Measurements from ENCODE around the gene CPNE4. TPM values are rescaled to one million over a fixed set of nuclear protein-coding genes. Genes with fewer than 3 reads are reported as not detected.
A peak's percentile ranks its signal among the peaks of the same experiment; 100 is the strongest.

Gene CPNE4
- total RNA-seq, 1 experiment from 2014 or later, result not detected

DNA sequence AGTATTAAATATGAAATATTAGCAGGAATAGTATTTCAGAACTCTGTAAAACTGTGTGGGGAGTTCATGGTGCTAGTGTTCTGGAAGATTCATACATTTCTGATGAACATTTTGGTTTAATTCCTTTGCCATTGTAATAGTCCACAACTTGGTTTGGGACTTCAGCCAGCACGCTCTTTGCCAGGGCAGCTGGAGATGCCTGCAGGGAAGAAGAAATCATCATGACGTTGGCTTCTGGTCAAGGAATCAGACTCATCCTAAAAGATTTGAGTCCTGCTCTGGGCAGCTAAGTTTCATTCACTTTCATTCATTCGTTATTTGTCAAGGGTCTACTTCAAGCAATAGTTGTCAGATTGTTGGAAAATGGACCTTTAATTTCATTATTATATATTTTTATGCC, 499.7 kb downstream of the CPNE4 start:
- no peak overlapping the region for H3K4me2 ChIP-seq (ENCODE audit: low read depth, low read length, poor library complexity, severe bottlenecking)
- H3K9me2 ChIP-seq (replicated peaks; ENCODE audit: insufficient read depth, low read length), result no peaks in the 10 kb centered on the region
- DNase-seq, result no peak
- no peaks in the 10 kb centered on the region for H3K9me3 ChIP-seq (ENCODE audit: low read length)
- no peak overlapping the region for H2AFZ ChIP-seq (ENCODE audit: low read length)
- H3K9ac ChIP-seq (ENCODE audit: low read length), result no peak overlapping the region
- H3K79me2 ChIP-seq (ENCODE audit: low read length), result no peaks in the 10 kb centered on the region
- H4K20me1 ChIP-seq (ENCODE audit: insufficient read depth, low read depth, low read length), result no peaks in the 10 kb centered on the region
- H3K4me1 ChIP-seq (ENCODE audit: low read length), result peaks cover 14% of the 10 kb centered on the region
- 0 out of 2 replicates have a peak, but pooled peaks cover 3% of the 10 kb centered on the region for H3K27me3 ChIP-seq (ENCODE audit: low read length)
- H3K36me3 ChIP-seq (ENCODE audit: insufficient read depth, low read length), result no peaks in the 10 kb centered on the region
- H3K4me3 ChIP-seq (ENCODE audit: low read length), result no peak overlapping the region
- no peak overlapping the region for H3K27ac ChIP-seq (ENCODE audit: low read length)

DNA sequence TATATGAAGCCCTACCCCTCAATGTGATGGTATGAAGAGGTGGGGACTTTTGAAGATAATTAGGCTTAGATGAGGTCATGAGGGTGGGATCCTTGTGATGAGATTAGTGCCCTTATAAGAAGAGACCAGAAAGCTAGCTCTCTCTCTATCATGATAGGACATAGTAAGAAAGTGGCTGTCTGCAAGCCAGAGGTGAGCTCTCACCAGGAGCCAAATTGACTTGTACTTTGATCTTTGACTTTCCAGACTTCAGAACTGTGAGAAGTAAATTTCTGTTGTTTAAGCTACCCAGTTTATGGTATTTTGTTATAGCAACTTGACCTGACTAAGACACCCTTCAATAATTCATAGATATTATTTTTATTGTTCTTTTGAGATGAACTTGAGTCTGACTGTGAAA, 502.2 kb downstream of the CPNE4 start:
- H3K4me1 ChIP-seq (ENCODE audit: low read length), result peaks cover 6% of the 10 kb centered on the region
- H3K9ac ChIP-seq (ENCODE audit: low read length), result no peak overlapping the region
- H3K27me3 ChIP-seq (ENCODE audit: low read length), result 0 out of 2 replicates have a peak, but pooled peaks cover 3% of the 10 kb centered on the region
- no peaks in the 10 kb centered on the region for H3K9me2 ChIP-seq (replicated peaks; ENCODE audit: insufficient read depth, low read length)
- no peak for DNase-seq
- no peaks in the 10 kb centered on the region for H4K20me1 ChIP-seq (ENCODE audit: insufficient read depth, low read depth, low read length)
- H3K79me2 ChIP-seq (ENCODE audit: low read length), result no peaks in the 10 kb centered on the region
- no peak overlapping the region for H2AFZ ChIP-seq (ENCODE audit: low read length)
- H3K9me3 ChIP-seq (ENCODE audit: low read length), result no peaks in the 10 kb centered on the region
- H3K27ac ChIP-seq (ENCODE audit: low read length), result no peak overlapping the region
- no peaks in the 10 kb centered on the region for H3K36me3 ChIP-seq (ENCODE audit: insufficient read depth, low read length)
- H3K4me3 ChIP-seq (ENCODE audit: low read length), result no peak overlapping the region
- no peak overlapping the region for H3K4me2 ChIP-seq (ENCODE audit: low read depth, low read length, poor library complexity, severe bottlenecking)

- no peak for DNase-seq
- Histone ChIP-seq H3K27me3 (ENCODE audit: low read length) (0 out of 2 replicates have a peak, but pooled peaks cover 3% of the 10 kb centered on the region), H3K27ac (ENCODE audit: low read length) (no peak overlapping the region), H3K9ac (ENCODE audit: low read length) (no peak overlapping the region), H3K9me3 (ENCODE audit: low read length) (no peaks in the 10 kb centered on the region), H3K36me3 (ENCODE audit: insufficient read depth, low read length) (no peaks in the 10 kb centered on the region), H3K9me2 (replicated peaks; ENCODE audit: insufficient read depth, low read length) (no peaks in the 10 kb centered on the region), H3K4me3 (ENCODE audit: low read length) (no peak overlapping the region), H3K4me2 (ENCODE audit: low read depth, low read length, poor library complexity, severe bottlenecking) (no peak overlapping the region), H3K79me2 (ENCODE audit: low read length) (no peaks in the 10 kb centered on the region), H4K20me1 (ENCODE audit: insufficient read depth, low read depth, low read length) (no peaks in the 10 kb centered on the region), H3K4me1 (ENCODE audit: low read length) (peaks cover 5% of the 10 kb centered on the region), H2AFZ (ENCODE audit: low read length) (no peak overlapping the region)
These were observed 504.0 kb downstream of the CPNE4 start for GRCh38 chr3:131530843-131531242.

DNA sequence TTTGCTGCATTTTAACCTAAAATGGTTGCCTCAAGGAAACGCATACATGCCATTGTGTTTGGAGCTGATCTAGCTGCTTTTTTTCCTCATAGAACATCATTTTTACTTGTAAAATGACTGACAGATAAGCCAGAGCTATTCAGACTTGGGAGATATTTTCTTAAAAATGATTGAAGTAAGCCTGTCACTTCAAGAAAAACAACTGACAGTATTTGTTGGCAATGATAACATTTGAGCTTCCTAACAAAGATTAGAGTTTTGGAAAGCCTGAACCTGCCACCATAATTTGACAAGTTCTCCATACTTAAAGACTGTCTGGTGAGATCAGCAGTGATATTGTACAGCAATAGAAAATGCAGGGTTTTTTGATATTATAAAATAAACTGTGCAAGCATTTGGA, 504.4 kb downstream of the CPNE4 start:
- H3K36me3 ChIP-seq (ENCODE audit: insufficient read depth, low read length), result no peaks in the 10 kb centered on the region

DNA sequence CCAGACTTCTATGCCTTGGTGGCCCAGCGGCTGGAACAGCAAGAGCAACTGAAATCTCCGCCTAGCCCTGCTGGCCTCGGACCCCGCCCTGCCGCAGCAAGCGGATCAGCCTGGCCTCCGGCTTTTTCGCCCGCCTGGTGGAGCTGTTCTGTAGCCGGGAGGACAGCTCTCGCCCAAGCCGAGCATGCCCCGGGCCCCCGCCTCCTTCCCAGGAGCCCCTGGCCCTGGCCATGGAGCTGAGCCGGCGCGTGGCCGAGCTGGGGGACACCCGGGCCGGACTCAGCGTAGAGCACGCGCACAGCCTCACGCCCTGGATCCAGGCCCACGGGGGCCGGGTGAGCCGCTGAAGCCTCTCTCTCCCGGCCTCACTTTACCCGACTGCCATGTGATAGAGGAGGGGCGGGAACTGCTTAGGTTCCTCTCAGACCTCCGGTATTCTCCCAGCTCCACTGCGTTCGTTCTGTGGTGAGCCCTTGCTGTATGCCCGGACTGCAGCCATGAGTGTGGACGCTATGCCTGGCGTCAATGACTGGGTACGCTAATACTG, 507.9 kb downstream of the CPNE4 start:
- DNase-seq, result no peak
- H3K4me3 ChIP-seq (ENCODE audit: low read length), result no peak overlapping the region
- H3K9ac ChIP-seq (ENCODE audit: low read length), result no peak overlapping the region

More for the DNA sequence above, 504.4 kb downstream of the CPNE4 start:
- Histone ChIP-seq H3K4me1 (ENCODE audit: low read length) (peaks cover under 1% of the 10 kb centered on the region; the same call in 1 of the 2 replicates), H4K20me1 (ENCODE audit: insufficient read depth, low read depth, low read length) (no peaks in the 10 kb centered on the region), H3K9me2 (replicated peaks; ENCODE audit: insufficient read depth, low read length) (no peaks in the 10 kb centered on the region), H3K4me3 (ENCODE audit: low read length) (no peak overlapping the region), H3K4me2 (ENCODE audit: low read depth, low read length, poor library complexity, severe bottlenecking) (no peak overlapping the region), H3K27me3 (ENCODE audit: low read length) (0 out of 2 replicates have a peak, but pooled peaks cover 3% of the 10 kb centered on the region), H2AFZ (ENCODE audit: low read length) (no peak overlapping the region), H3K9me3 (ENCODE audit: low read length) (no peaks in the 10 kb centered on the region), H3K9ac (ENCODE audit: low read length) (no peak overlapping the region), H3K79me2 (ENCODE audit: low read length) (no peaks in the 10 kb centered on the region), H3K27ac (ENCODE audit: low read length) (no peak overlapping the region)
- DNase-seq, result no peak

DNA sequence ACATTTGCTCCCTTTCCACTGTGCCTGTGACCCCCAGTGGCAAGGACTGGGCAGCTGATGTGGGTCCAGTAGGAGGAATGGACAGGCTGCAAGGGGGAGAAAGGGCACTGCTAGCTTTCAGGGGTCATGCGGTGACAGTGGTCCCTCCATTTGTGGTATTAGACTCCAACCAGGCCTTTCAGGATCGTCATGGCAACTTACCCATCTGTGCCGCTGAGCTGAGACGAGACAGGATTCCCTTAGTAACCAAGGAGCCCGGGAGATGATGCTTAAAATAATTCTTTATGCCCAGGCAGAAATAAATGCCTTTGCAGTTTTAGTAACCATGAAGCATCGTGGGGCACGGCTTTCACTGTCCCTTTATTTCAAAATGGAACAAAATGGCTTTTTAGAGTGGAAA, 516.1 kb downstream of the CPNE4 start:
- H3K9ac ChIP-seq (ENCODE audit: low read length), result no peak overlapping the region
- no peaks in the 10 kb centered on the region for H3K9me3 ChIP-seq (ENCODE audit: low read length)
- H3K36me3 ChIP-seq (ENCODE audit: insufficient read depth, low read length), result no peaks in the 10 kb centered on the region
- DNase-seq, result no peak
- no peak overlapping the region for H2AFZ ChIP-seq (ENCODE audit: low read length)
- H3K9me2 ChIP-seq (replicated peaks; ENCODE audit: insufficient read depth, low read length), result no peaks in the 10 kb centered on the region
- H3K4me1 ChIP-seq (ENCODE audit: low read length), result no peaks in the 10 kb centered on the region
- no peaks in the 10 kb centered on the region for H4K20me1 ChIP-seq (ENCODE audit: insufficient read depth, low read depth, low read length)
- H3K79me2 ChIP-seq (ENCODE audit: low read length), result no peaks in the 10 kb centered on the region
- H3K27me3 ChIP-seq (ENCODE audit: low read length), result no peaks in the 10 kb centered on the region
- no peak overlapping the region for H3K4me3 ChIP-seq (ENCODE audit: low read length)
- no peak overlapping the region for H3K4me2 ChIP-seq (ENCODE audit: low read depth, low read length, poor library complexity, severe bottlenecking)
- H3K27ac ChIP-seq (ENCODE audit: low read length), result no peak overlapping the region

More for the DNA sequence above, 507.9 kb downstream of the CPNE4 start:
- no peaks in the 10 kb centered on the region for H4K20me1 ChIP-seq (ENCODE audit: insufficient read depth, low read depth, low read length)
- H3K27me3 ChIP-seq (ENCODE audit: low read length), result no peaks in the 10 kb centered on the region
- no peaks in the 10 kb centered on the region for H3K36me3 ChIP-seq (ENCODE audit: insufficient read depth, low read length)
- H3K9me2 ChIP-seq (replicated peaks; ENCODE audit: insufficient read depth, low read length), result no peaks in the 10 kb centered on the region
- H3K9me3 ChIP-seq (ENCODE audit: low read length), result no peaks in the 10 kb centered on the region
- H3K4me1 ChIP-seq (ENCODE audit: low read length), result no peaks in the 10 kb centered on the region
- H3K79me2 ChIP-seq (ENCODE audit: low read length), result no peaks in the 10 kb centered on the region
- H3K27ac ChIP-seq (ENCODE audit: low read length), result no peak overlapping the region
- no peak overlapping the region for H2AFZ ChIP-seq (ENCODE audit: low read length)
- no peak overlapping the region for H3K4me2 ChIP-seq (ENCODE audit: low read depth, low read length, poor library complexity, severe bottlenecking)

- no peak overlapping the region for H3K4me3 ChIP-seq (ENCODE audit: low read length)
- H3K79me2 ChIP-seq (ENCODE audit: low read length), result peaks cover 30% of the 10 kb centered on the region
- no peaks in the 10 kb centered on the region for H3K9me3 ChIP-seq (ENCODE audit: low read length)
- peaks cover 10% of the 10 kb centered on the region for H3K36me3 ChIP-seq (ENCODE audit: insufficient read depth, low read length)
- H3K27me3 ChIP-seq (ENCODE audit: low read length), result no peaks in the 10 kb centered on the region
- H2AFZ ChIP-seq (ENCODE audit: low read length), result no peak overlapping the region
- H3K9ac ChIP-seq (ENCODE audit: low read length), result no peak overlapping the region
- H4K20me1 ChIP-seq (ENCODE audit: insufficient read depth, low read depth, low read length), result no peaks in the 10 kb centered on the region
- no peaks in the 10 kb centered on the region; the same call in 1 of the 2 replicates for H3K9me2 ChIP-seq (replicated peaks; ENCODE audit: insufficient read depth, low read length)
- DNase-seq, result no peak
- no peak overlapping the region for H3K27ac ChIP-seq (ENCODE audit: low read length)
- peaks cover 21% of the 10 kb centered on the region for H3K4me1 ChIP-seq (ENCODE audit: low read length)
- H3K4me2 ChIP-seq (ENCODE audit: low read depth, low read length, poor library complexity, severe bottlenecking), result no peak overlapping the region
These were observed 529.4 kb downstream of the CPNE4 start for GRCh38 chr3:131505421-131505820.

GRCh38 chr3:131503320-131503635, 531.5 kb downstream of the CPNE4 start:
- H3K4me3 ChIP-seq (ENCODE audit: low read length), result peak overlapping the region; percentile 98
- DNase-seq, result no peak
- H3K27ac ChIP-seq (ENCODE audit: low read length), result no peak overlapping the region; the same call in 1 of the 2 replicates

More at GRCh38 chr3:131503320-131503635, 531.5 kb downstream of the CPNE4 start:
- H4K20me1 ChIP-seq (ENCODE audit: insufficient read depth, low read depth, low read length), result no peaks in the 10 kb centered on the region
- peak overlapping the region; percentile 98 for H3K9ac ChIP-seq (ENCODE audit: low read length)
- peak overlapping the region; percentile 97 for H3K4me2 ChIP-seq (ENCODE audit: low read depth, low read length, poor library complexity, severe bottlenecking)
- H3K79me2 ChIP-seq (ENCODE audit: low read length), result peaks cover 48% of the 10 kb centered on the region
- H3K4me1 ChIP-seq (ENCODE audit: low read length), result peaks cover 24% of the 10 kb centered on the region
- peaks cover 26% of the 10 kb centered on the region for H3K36me3 ChIP-seq (ENCODE audit: insufficient read depth, low read length)
- H2AFZ ChIP-seq (ENCODE audit: low read length), result peak overlapping the region; percentile 86
- no peaks in the 10 kb centered on the region; the same call in 1 of the 2 replicates for H3K9me2 ChIP-seq (replicated peaks; ENCODE audit: insufficient read depth, low read length)
- no peaks in the 10 kb centered on the region for H3K27me3 ChIP-seq (ENCODE audit: low read length)
- no peaks in the 10 kb centered on the region for H3K9me3 ChIP-seq (ENCODE audit: low read length)
